ENCODE results near the gene SYTL3. TPM values are rescaled to one million over a fixed set of nuclear protein-coding genes. Genes with fewer than 3 reads are reported as not detected.

The SYTL3 gene
- total and polyA plus RNA-seq, 10 of the 15 experiments (the other 5 are each of a cell fraction or from before 2014, with no cell fraction given) = 3.3 to 12.1 (median 6.9) TPM

- ChIA-PET CTCF (interaction anchor here (0.9 to 2.8 kb wide), 6 partner anchors 10 to 473 kb away, joined by 3 to 14 read pairs (median 4); no protein-coding TSS in a partner anchor), SMC1A (ENCODE audit: uncharacterized antibody, unreplicated experiment) (interaction anchor here (1.0 to 1.2 kb wide), 2 partner anchors 28 to 473 kb away, joined by 3 to 6 read pairs; no protein-coding TSS in a partner anchor), POLR2A (interaction anchor here (1.0 kb wide), 1 partner anchor 39 kb away, joined by 3 read pairs; no protein-coding TSS in a partner anchor), RAD21 (ENCODE audit: unreplicated experiment) (no interaction called here)
- DNase-seq (ENCODE audit: low read depth, low spot score) (no peak), FAIRE-seq (no peak), ATAC-seq (no peak)
- H4K20me1 ChIP-seq (ENCODE audit: control insufficient read depth, insufficient read depth) = no peaks in the 10 kb centered on the region
- H3K9ac ChIP-seq (ENCODE audit: control insufficient read depth, insufficient read depth, low read length) = no peak overlapping the region
- TF ChIP-seq ZNF274 (IDR thresholded peaks at IDR 0.05; ENCODE audit: insufficient read depth, insufficient read length) = no peak
- TF ChIP-seq BCL3 (IDR thresholded peaks at IDR 0.05; ENCODE audit: borderline replicate concordance, insufficient read depth, low read depth, low read length, poor library complexity, severe bottlenecking) = no peak
- TF ChIP-seq E2F4 (IDR thresholded peaks at IDR 0.05; ENCODE audit: low read depth, low read length) = no peak
- TF ChIP-seq JUNB (IDR thresholded peaks at IDR 0.05) = no peak
- TF ChIP-seq ZBED1 (IDR thresholded peaks at IDR 0.05; ENCODE audit: borderline replicate concordance) = no peak
- no peak for TF ChIP-seq RFX5 (IDR thresholded peaks at IDR 0.05; ENCODE audit: low read depth, low read length)
- no peak for TF ChIP-seq TCF7 (IDR thresholded peaks at IDR 0.05; ENCODE audit: borderline replicate concordance)
- TF ChIP-seq YY1 (IDR thresholded peaks at IDR 0.05; ENCODE audit: low read depth, low read length) = no peak
- no peak for TF ChIP-seq SUPT20H (IDR thresholded peaks at IDR 0.05; ENCODE audit: borderline replicate concordance, control insufficient read depth, low read depth, low read length)
- BruUV-seq (replicated peaks) = no TSS peak
- intact Hi-C loops (cut with micrococcal nuclease; ENCODE audit: unreplicated experiment) = no loop called here
- no peaks in the 10 kb centered on the region for H3K27me3 ChIP-seq (replicated peaks in 1 of 2; ENCODE audit: control insufficient read depth in 2 of 2, insufficient read depth in 2 of 2, low read length in 1 of 2)
- H3K27ac ChIP-seq (ENCODE audit: control insufficient read depth, insufficient read depth) = no peak overlapping the region
- H3K36me3 ChIP-seq (ENCODE audit: control insufficient read depth in 2 of 2, insufficient read depth in 2 of 2, low read length in 1 of 2) = no peaks in the 10 kb centered on the region
- in situ Hi-C loops (cut with MboI) = no loop called here
- H3K9me3 ChIP-seq (replicated peaks; ENCODE audit: control insufficient read depth, insufficient read depth, low read length) = no peaks in the 10 kb centered on the region; the same call in 2 of the 3 replicates
- H3K4me2 ChIP-seq (ENCODE audit: control insufficient read depth, insufficient read depth) = no peak overlapping the region
- H2AFZ ChIP-seq (ENCODE audit: control insufficient read depth, low read depth, low read length) = no peak overlapping the region
- no peak overlapping the region for H3K4me3 ChIP-seq
- 46% methylated on average over 4 of the region's 4 CpGs for WGBS (ENCODE audit: insufficient coverage, insufficient replicate concordance, low lambda C conversion rate, missing lambda C conversion rate)
- no peaks in the 10 kb centered on the region for H3K79me2 ChIP-seq (ENCODE audit: control insufficient read depth, insufficient read depth, low read length)
- H3K4me1 ChIP-seq (ENCODE audit: control insufficient read depth, insufficient read depth, low read length) = peaks cover 13% of the 10 kb centered on the region
These were observed 37.7 kb downstream of the SYTL3 start for GRCh38 chr6:158687506-158687905.

All from GM12878 (cell line).